CD8-positive, alpha-beta memory T cell (primary cell): Measurements from ENCODE around the gene HMGXB4. TPM values are rescaled to one million over a fixed set of nuclear protein-coding genes. Genes with fewer than 3 reads are reported as not detected.

Source experiments
- CTCF ChIA-PET: fragments of 350-600 bp; sonication (Branson Sonifier 250); formaldehyde crosslinking; loops from one replicate; lab custom pipeline; 2021; ENCODE audit warnings: antibody characterized with exemption; lab: Charles Lee
- POLR2A ChIA-PET: fragments of 350-600 bp; sonication (Branson Sonifier 250); formaldehyde crosslinking; loops from one replicate; lab custom pipeline; 2021; ENCODE audit warnings: antibody characterized with exemption; lab: Charles Lee
- DNase-seq, 5 donors: peaks; one replicate each; pipeline versions ENCODE4 v3.0.0 to v3.0.0-alpha.2; 2020 to 2022; ENCODE audit warnings: mixed read lengths in 1 of 5
- H3K27ac ChIP-seq: one replicate; pipeline ENCODE4 v1.7.0; 2013; ENCODE audit warnings: low read depth, mild to moderate bottlenecking, low read length, moderate library complexity
- H3K27me3 ChIP-seq: 2 replicates; pipeline ENCODE4 v1.7.0; 2013; ENCODE audit warnings: low read length, mild to moderate bottlenecking; ENCODE audit not compliant: insufficient read depth, poor library complexity, severe bottlenecking
- H3K36me3 ChIP-seq: 2 replicates; pipeline ENCODE4 v1.7.0; 2013; ENCODE audit warnings: mild to moderate bottlenecking, low read length, moderate library complexity; ENCODE audit not compliant: insufficient read depth
- H3K4me1 ChIP-seq: 2 replicates; pipeline ENCODE4 v1.7.0; 2013; ENCODE audit warnings: mild to moderate bottlenecking, low read length, moderate library complexity; ENCODE audit not compliant: insufficient read depth
- H3K4me3 ChIP-seq: 2 replicates; pipeline ENCODE4 v1.7.0; 2013; ENCODE audit warnings: mild to moderate bottlenecking, low read length
- H3K9me3 ChIP-seq: 2 replicates; pipeline ENCODE4 v1.7.0; 2013; ENCODE audit warnings: mild to moderate bottlenecking, low read length
- H3K27ac Mint-ChIP-seq, 8 donors: one replicate each; pipeline ENCODE4 v1.8.0; 2020 to 2021; ENCODE audit warnings: mixed read lengths in 8 of 8, mild to moderate bottlenecking in 6 of 8, inconsistent platforms in 3 of 8, moderate library complexity in 3 of 8
- H3K27me3 Mint-ChIP-seq, 2 donors: one replicate each; pipeline ENCODE4 v1.8.0; 2020 to 2021; ENCODE audit warnings: mixed read lengths in 2 of 2, mild to moderate bottlenecking in 1 of 2, moderate library complexity in 1 of 2
- H3K36me3 Mint-ChIP-seq, 3 donors: one replicate each; pipeline ENCODE4 v1.8.0; 2020 to 2021; ENCODE audit warnings: mixed read lengths in 3 of 3, inconsistent platforms in 1 of 3, mild to moderate bottlenecking in 1 of 3
- H3K4me1 Mint-ChIP-seq, 3 donors: one replicate each; pipeline ENCODE4 v1.8.0; 2020 to 2021; ENCODE audit warnings: mixed read lengths in 3 of 3, inconsistent platforms in 1 of 3, mild to moderate bottlenecking in 1 of 3
- H3K4me3 Mint-ChIP-seq, 7 donors: one replicate each; pipeline ENCODE4 v1.8.0; 2020 to 2021; ENCODE audit warnings: mixed read lengths in 7 of 7, mild to moderate bottlenecking in 6 of 7, moderate library complexity in 4 of 7, inconsistent platforms in 2 of 7
- H3K9me3 Mint-ChIP-seq, 5 donors: one replicate each; pipeline ENCODE4 v1.8.0; 2020 to 2022; ENCODE audit warnings: mixed read lengths in 5 of 5, mild to moderate bottlenecking in 3 of 5, moderate library complexity in 2 of 5, inconsistent platforms in 1 of 5
- polyA plus RNA-seq: library from polyadenylated mRNA; unstranded; fragments of 300-500 nt; fragmentation: Illumina TruSeq; gene quantifications from one replicate; pipeline ENCODE4 v1.2.3, GENCODE V29; 2021
- total RNA-seq, 2 experiments: library from RNA; stranded (reverse); gene quantifications; one replicate each; pipeline ENCODE4 v1.2.3, GENCODE V29; 2021

Gene HMGXB4
- total and polyA plus RNA-seq, 3 experiments from 2014 or later: 13.7 to 35.9 (median 35.4) TPM

- peak overlapping the region; percentile 98 for H3K4me3 ChIP-seq
- H3K9me3 ChIP-seq: no peaks in the 10 kb centered on the region
- peak overlapping the region; percentile 99 for H3K27ac ChIP-seq
- H3K36me3 ChIP-seq: no peaks in the 10 kb centered on the region
- Mint-ChIP-seq H3K9me3 (no peaks in the 10 kb centered on the region), H3K36me3 (peaks cover 0 to 22% (median 5%) of the 10 kb centered on the region in 3 donors), H3K27me3 (peaks cover 0 to 1% of the 10 kb centered on the region in 2 donors), H3K4me3 (peak overlapping the region; percentile 93 to 98 (median 95)), H3K4me1 (peaks cover 25 to 46% (median 33%) of the 10 kb centered on the region in 3 donors), H3K27ac (peak overlapping the region; percentile 95 to 99 (median 99))
- H3K27me3 ChIP-seq: no peaks in the 10 kb centered on the region
- ChIA-PET CTCF (interaction anchor here (1.1 to 1.8 kb wide), 7 partner anchors 7 to 68 kb away, joined by 3 to 8 read pairs (median 4); partner anchors contain the start of gene HMGXB4), POLR2A (interaction anchor here (0.6 to 2.0 kb wide), 5 partner anchors 10 to 51 kb away, joined by 3 to 22 read pairs (median 8); partner anchors contain the start of gene HMGXB4)
- H3K4me1 ChIP-seq: peaks cover 21% of the 10 kb centered on the region
- no peak for DNase-seq
These were observed 42.0 kb downstream of the HMGXB4 start for GRCh38 chr22:35299217-35299672.

GRCh38 chr22:35299673-35300499 lies 42.6 kb downstream of the HMGXB4 start, which contains the start of gene TOM1:
Gene TOM1 (plus strand): TSS chr22:35299894. CDS start chr22:35299929, 35 bp downstream.
- Mint-ChIP-seq H3K4me3 (peak within 1 kb of the TSS; percentile 93 to 98 (median 95)), H3K27me3 (peaks cover 0 to 1% of the 10 kb centered on the region in 2 donors), H3K9me3 (no peaks in the 10 kb centered on the region), H3K27ac (peak within 1 kb of the TSS; percentile 95 to 99 (median 99)), H3K36me3 (peaks cover 0 to 22% (median 6%) of the 10 kb centered on the region in 3 donors), H3K4me1 (peaks cover 28 to 49% (median 33%) of the 10 kb centered on the region in 3 donors)
- H3K27ac ChIP-seq: peak within 1 kb of the TSS; percentile 99
- peak within 1 kb of the TSS; percentile 98 for H3K4me3 ChIP-seq
- CTCF ChIA-PET: interaction anchor here (1.1 to 1.8 kb wide), 6 partner anchors 14 to 68 kb away, joined by 3 to 8 read pairs (median 4); partner anchors contain the start of gene HMGXB4
- H3K36me3 ChIP-seq: no peaks in the 10 kb centered on the region
- DNase-seq: peak; percentile 94 to 99 (median 98)
- POLR2A ChIA-PET: interaction anchor here (0.6 to 2.0 kb wide), 5 partner anchors 11 to 51 kb away, joined by 3 to 22 read pairs (median 8); partner anchors contain the start of gene HMGXB4
- H3K27me3 ChIP-seq: no peaks in the 10 kb centered on the region
- H3K9me3 ChIP-seq: no peaks in the 10 kb centered on the region
- H3K4me1 ChIP-seq: peaks cover 21% of the 10 kb centered on the region

GRCh38 chr22:35301372-35301874 lies 44.1 kb downstream of the HMGXB4 start:
- Histone ChIP-seq H3K4me3 (no peak overlapping the region), H3K27ac (peak overlapping the region; percentile 19), H3K9me3 (no peaks in the 10 kb centered on the region), H3K36me3 (no peaks in the 10 kb centered on the region), H3K27me3 (no peaks in the 10 kb centered on the region), H3K4me1 (peaks cover 31% of the 10 kb centered on the region)
- Mint-ChIP-seq H3K27me3 (peaks cover 0 to 1% of the 10 kb centered on the region in 2 donors), H3K4me1 (peaks cover 37 to 65% (median 43%) of the 10 kb centered on the region in 3 donors), H3K27ac (peak overlapping the region in 6 of 8 donors; percentile 25 to 99 (median 74)), H3K9me3 (no peaks in the 10 kb centered on the region), H3K4me3 (peak overlapping the region; percentile 62 to 98 (median 95)), H3K36me3 (peaks cover 0 to 21% (median 6%) of the 10 kb centered on the region in 3 donors)
- ChIA-PET CTCF (interaction anchor here (0.9 kb wide), 1 partner anchor 70 kb away, joined by 3 read pairs; no protein-coding TSS in a partner anchor), POLR2A (no interaction called here)
- no peak for DNase-seq

- POLR2A ChIA-PET: no interaction called here
- Mint-ChIP-seq H3K9me3 (no peaks in the 10 kb centered on the region), H3K27me3 (peaks cover 0 to 1% of the 10 kb centered on the region in 2 donors), H3K4me1 (peaks cover 53 to 78% (median 57%) of the 10 kb centered on the region in 3 donors), H3K27ac (peak overlapping the region in 5 of 8 donors; percentile 29 to 84 (median 60)), H3K4me3 (peak overlapping the region in 2 of 7 donors; percentile 24 to 83), H3K36me3 (peaks cover 0 to 21% (median 6%) of the 10 kb centered on the region in 3 donors)
- H3K4me3 ChIP-seq: no peak overlapping the region
- H3K27ac ChIP-seq: no peak overlapping the region
- H3K27me3 ChIP-seq: no peaks in the 10 kb centered on the region
- H3K36me3 ChIP-seq: no peaks in the 10 kb centered on the region
- no peaks in the 10 kb centered on the region for H3K9me3 ChIP-seq
- CTCF ChIA-PET: no interaction called here
- H3K4me1 ChIP-seq: peaks cover 48% of the 10 kb centered on the region
- no peak for DNase-seq
These were observed 45.8 kb downstream of the HMGXB4 start for GRCh38 chr22:35303029-35303624.

- H3K27ac Mint-ChIP-seq: peak overlapping the region in 6 of 8 donors; percentile 22 to 94 (median 80)
- peak overlapping the region in 2 of 7 donors; percentile 15 to 55 for H3K4me3 Mint-ChIP-seq
- H3K36me3 Mint-ChIP-seq: peaks cover 0 to 28% (median 6%) of the 10 kb centered on the region in 3 donors
- Histone ChIP-seq H3K36me3 (no peaks in the 10 kb centered on the region), H3K27me3 (no peaks in the 10 kb centered on the region), H3K4me1 (peaks cover 53% of the 10 kb centered on the region), H3K9me3 (no peaks in the 10 kb centered on the region), H3K4me3 (no peak overlapping the region), H3K27ac (no peak overlapping the region)
- H3K9me3 Mint-ChIP-seq: no peaks in the 10 kb centered on the region
- DNase-seq: no peak
- H3K27me3 Mint-ChIP-seq: no peaks in the 10 kb centered on the region
- ChIA-PET CTCF (interaction anchor here (1.0 to 2.0 kb wide), 5 partner anchors 7 to 74 kb away, joined by 3 to 5 read pairs (median 4); partner anchors contain the start of gene HMGXB4), POLR2A (interaction anchor here (0.8 kb wide), 2 partner anchors 25 to 48 kb away, joined by 4 read pairs; no protein-coding TSS in a partner anchor)
- H3K4me1 Mint-ChIP-seq: peaks cover 64 to 88% (median 75%) of the 10 kb centered on the region in 3 donors
These were observed 48.3 kb downstream of the HMGXB4 start for GRCh38 chr22:35305525-35306070.

GRCh38 chr22:35306350-35306967 lies 49.2 kb downstream of the HMGXB4 start:
- DNase-seq: peak in 1 of 5 donors; percentile 20
- Mint-ChIP-seq H3K27ac (peak overlapping the region; percentile 1 to 97 (median 88)), H3K4me1 (peaks cover 68 to 90% (median 77%) of the 10 kb centered on the region in 3 donors), H3K27me3 (no peaks in the 10 kb centered on the region), H3K4me3 (peak overlapping the region in 6 of 7 donors; percentile 15 to 60 (median 44)), H3K9me3 (no peaks in the 10 kb centered on the region), H3K36me3 (peaks cover 0 to 32% (median 6%) of the 10 kb centered on the region in 3 donors)
- CTCF ChIA-PET: interaction anchor here (0.9 to 2.0 kb wide), 6 partner anchors 8 to 75 kb away, joined by 3 to 5 read pairs (median 4); partner anchors contain the start of gene HMGXB4
- Histone ChIP-seq H3K4me1 (peaks cover 54% of the 10 kb centered on the region), H3K27ac (no peak overlapping the region), H3K36me3 (no peaks in the 10 kb centered on the region), H3K4me3 (no peak overlapping the region), H3K9me3 (no peaks in the 10 kb centered on the region), H3K27me3 (no peaks in the 10 kb centered on the region)
- POLR2A ChIA-PET: interaction anchor here (0.8 kb wide), 2 partner anchors 24 to 48 kb away, joined by 4 read pairs; no protein-coding TSS in a partner anchor
